Measurements from ENCODE around the gene IL1RL2. TPM values are rescaled to one million over a fixed set of nuclear protein-coding genes. Genes with fewer than 3 reads are reported as not detected.
A peak's percentile ranks its signal among the peaks of the same experiment; 100 is the strongest.

The IL1RL2 gene
- total RNA-seq: not detected

DNA sequence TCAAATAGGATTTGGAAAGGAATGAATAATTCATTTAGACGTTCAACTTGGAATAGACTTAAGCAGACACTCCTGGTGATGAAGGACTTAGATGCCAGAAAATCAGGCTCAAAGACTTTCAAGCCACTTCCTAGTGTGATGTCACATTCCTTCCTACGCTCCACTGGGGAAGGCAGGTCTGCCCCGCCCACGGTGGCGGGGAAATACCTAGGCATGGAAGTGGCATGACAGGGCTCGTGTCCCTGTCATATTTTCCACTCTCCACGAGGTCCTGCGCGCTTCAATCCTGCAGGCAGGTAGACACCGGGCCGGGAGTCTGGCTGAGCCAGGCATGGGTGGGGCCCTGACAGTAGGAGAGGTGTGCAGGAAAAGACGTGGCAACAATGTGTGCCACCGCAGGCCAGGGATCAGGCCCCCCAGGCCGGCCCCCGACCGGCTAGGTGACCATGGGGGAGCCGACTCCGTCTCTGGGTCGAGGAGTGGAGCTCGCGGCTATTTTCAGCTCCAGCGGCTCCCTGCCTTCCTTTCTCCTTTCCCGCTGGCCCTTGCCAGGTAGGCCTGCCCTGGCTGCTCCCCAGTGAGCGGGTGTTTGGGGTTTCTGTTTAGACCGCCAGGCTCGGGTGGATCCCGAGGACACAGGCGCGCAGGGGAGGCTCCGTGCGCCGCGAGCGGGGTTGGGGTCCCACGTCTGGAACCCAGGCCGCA lies at the start of gene IL1RL2:
Gene IL1RL2, plus strand, starts transcription at position 233 of the 705 bp plus-strand sequence. CDS start 845 bp downstream, outside the sequence.
- Histone ChIP-seq H3K4me1 (ENCODE audit: control insufficient read depth in 3 of 3, insufficient read depth in 3 of 3, low read length in 3 of 3) (peaks cover 4 to 15% (median 12%) of the 10 kb centered on the region in 3 donors), H3K36me3 (ENCODE audit: control insufficient read depth in 3 of 3, insufficient read depth in 3 of 3, low read length in 3 of 3) (no peaks in the 10 kb centered on the region), H3K27ac (ENCODE audit: low read depth, low read length) (peak within 1 kb of the TSS; percentile 42), H3K4me3 (ENCODE audit: low read length in 3 of 3) (peak within 1 kb of the TSS; percentile 73 to 76 (median 74)), H3K27me3 (ENCODE audit: control insufficient read depth in 3 of 3, insufficient read depth in 3 of 3, low read length in 3 of 3) (no peaks in the 10 kb centered on the region), H3K9me3 (ENCODE audit: control insufficient read depth in 3 of 3, low read length in 3 of 3) (no peaks in the 10 kb centered on the region), H3K9ac (ENCODE audit: low read depth in 1 of 3, low read length in 3 of 3) (peak within 1 kb of the TSS; percentile 60 to 82 (median 80))

DNA sequence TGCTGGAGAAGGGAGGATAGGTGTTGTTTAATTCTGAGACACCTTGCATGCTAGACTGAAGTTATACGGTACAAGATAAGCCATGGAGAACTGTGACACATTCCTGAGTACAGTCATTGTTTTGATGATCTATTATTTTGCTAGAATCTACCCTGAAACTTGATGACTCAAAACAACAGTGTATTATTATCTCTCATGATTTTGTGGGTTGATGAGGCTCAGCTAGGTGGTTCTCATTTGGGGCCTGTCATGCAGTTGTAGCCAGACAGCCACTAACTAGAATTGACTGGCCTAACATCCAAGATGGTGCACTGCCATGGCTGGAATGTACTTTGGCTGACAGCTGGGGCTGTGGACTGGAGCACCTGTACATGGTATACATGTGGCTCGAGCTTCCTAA lies 49.7 kb upstream of the IL1RL2 start:
- Histone ChIP-seq H3K9ac (ENCODE audit: low read depth in 1 of 3, low read length in 3 of 3) (no peak overlapping the region), H3K27ac (ENCODE audit: low read depth, low read length) (no peak overlapping the region), H3K27me3 (ENCODE audit: control insufficient read depth in 3 of 3, insufficient read depth in 3 of 3, low read length in 3 of 3) (no peaks in the 10 kb centered on the region), H3K36me3 (ENCODE audit: control insufficient read depth in 3 of 3, insufficient read depth in 3 of 3, low read length in 3 of 3) (no peaks in the 10 kb centered on the region), H3K9me3 (ENCODE audit: control insufficient read depth in 3 of 3, low read length in 3 of 3) (no peaks in the 10 kb centered on the region), H3K4me3 (ENCODE audit: low read length in 3 of 3) (no peak overlapping the region), H3K4me1 (ENCODE audit: control insufficient read depth in 3 of 3, insufficient read depth in 3 of 3, low read length in 3 of 3) (peaks cover 10 to 14% (median 12%) of the 10 kb centered on the region in 3 donors)

DNA sequence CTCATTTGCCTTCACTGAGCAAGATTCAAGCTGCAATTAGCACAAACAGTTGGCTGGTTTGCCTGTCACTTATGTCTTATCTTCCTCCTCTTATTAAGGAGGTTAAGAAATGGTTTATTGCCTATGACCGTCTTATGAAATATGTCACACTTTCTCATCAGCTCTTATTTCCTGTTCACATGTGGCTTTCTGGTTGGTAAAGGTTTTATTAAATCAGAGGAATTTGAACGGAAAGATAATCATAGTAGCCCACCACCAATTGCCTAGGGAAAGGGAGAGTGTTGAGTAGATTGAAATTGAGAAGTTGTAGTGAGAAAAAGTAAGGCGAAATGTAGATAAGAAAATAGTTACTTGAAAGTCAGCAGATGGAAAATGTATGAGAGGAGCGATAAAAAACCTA lies 48.5 kb upstream of the IL1RL2 start:
- H3K4me3 ChIP-seq (ENCODE audit: low read length in 3 of 3): no peak overlapping the region
- H3K9me3 ChIP-seq (ENCODE audit: control insufficient read depth in 3 of 3, low read length in 3 of 3): no peaks in the 10 kb centered on the region
- peaks cover 16 to 20% (median 16%) of the 10 kb centered on the region in 3 donors for H3K4me1 ChIP-seq (ENCODE audit: control insufficient read depth in 3 of 3, insufficient read depth in 3 of 3, low read length in 3 of 3)
- no peak overlapping the region for H3K27ac ChIP-seq (ENCODE audit: low read depth, low read length)
- no peaks in the 10 kb centered on the region for H3K27me3 ChIP-seq (ENCODE audit: control insufficient read depth in 3 of 3, insufficient read depth in 3 of 3, low read length in 3 of 3)
- H3K36me3 ChIP-seq (ENCODE audit: control insufficient read depth in 3 of 3, insufficient read depth in 3 of 3, low read length in 3 of 3): no peaks in the 10 kb centered on the region
- no peak overlapping the region for H3K9ac ChIP-seq (ENCODE audit: low read depth in 1 of 3, low read length in 3 of 3)

DNA sequence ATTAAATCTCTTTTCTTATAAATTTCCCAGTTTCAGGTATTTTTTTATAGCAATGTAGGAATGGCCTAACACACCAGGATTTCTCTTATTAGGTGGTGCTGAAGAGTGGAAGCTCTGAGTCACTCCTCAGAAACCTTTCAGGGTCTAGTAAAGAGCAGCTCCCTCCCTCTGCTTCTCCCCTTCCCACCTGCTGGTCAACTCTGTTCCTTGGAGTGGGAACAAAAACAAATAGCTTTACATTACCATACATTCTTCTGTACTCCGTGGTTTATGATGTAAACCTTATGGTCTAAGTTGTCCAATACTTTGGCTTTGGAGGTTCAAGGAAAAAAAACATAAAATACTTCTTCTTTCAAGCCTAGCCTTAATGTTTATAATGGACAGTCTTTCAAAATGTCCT lies 47.0 kb upstream of the IL1RL2 start:
- peaks cover 0 to under 1% (median 0%) of the 10 kb centered on the region in 3 donors for H3K36me3 ChIP-seq (ENCODE audit: control insufficient read depth in 3 of 3, insufficient read depth in 3 of 3, low read length in 3 of 3)
- peaks cover 25 to 36% (median 27%) of the 10 kb centered on the region in 3 donors for H3K4me1 ChIP-seq (ENCODE audit: control insufficient read depth in 3 of 3, insufficient read depth in 3 of 3, low read length in 3 of 3)
- no peaks in the 10 kb centered on the region for H3K9me3 ChIP-seq (ENCODE audit: control insufficient read depth in 3 of 3, low read length in 3 of 3)
- H3K27ac ChIP-seq (ENCODE audit: low read depth, low read length): no peak overlapping the region
- no peaks in the 10 kb centered on the region for H3K27me3 ChIP-seq (ENCODE audit: control insufficient read depth in 3 of 3, insufficient read depth in 3 of 3, low read length in 3 of 3)
- H3K4me3 ChIP-seq (ENCODE audit: low read length in 3 of 3): no peak overlapping the region
- H3K9ac ChIP-seq (ENCODE audit: low read depth in 1 of 3, low read length in 3 of 3): no peak overlapping the region

DNA sequence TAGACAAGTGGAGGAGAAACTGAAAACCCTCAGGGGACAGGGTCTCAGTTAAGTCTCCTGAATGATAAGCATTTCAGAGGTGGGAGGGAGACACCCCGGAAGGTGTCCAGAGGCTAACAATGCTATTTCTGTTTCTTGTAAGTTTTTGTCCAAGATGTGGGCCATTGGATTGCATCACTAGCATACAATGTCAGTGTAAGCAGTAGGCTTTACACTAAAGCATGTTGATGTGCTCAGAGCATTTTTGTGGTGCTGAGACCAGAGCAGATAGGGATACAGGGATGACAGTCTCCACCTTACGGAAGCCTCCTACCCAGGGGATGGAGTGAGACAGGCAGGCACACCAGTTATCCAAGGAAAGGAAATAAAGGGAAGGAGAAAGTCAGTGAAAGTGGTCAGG lies 46.4 kb upstream of the IL1RL2 start:
- Histone ChIP-seq H3K4me3 (ENCODE audit: low read length in 3 of 3) (no peak overlapping the region), H3K4me1 (ENCODE audit: control insufficient read depth in 3 of 3, insufficient read depth in 3 of 3, low read length in 3 of 3) (peaks cover 27 to 39% (median 27%) of the 10 kb centered on the region in 3 donors), H3K36me3 (ENCODE audit: control insufficient read depth in 3 of 3, insufficient read depth in 3 of 3, low read length in 3 of 3) (peaks cover 0 to 3% (median 0%) of the 10 kb centered on the region in 3 donors), H3K27ac (ENCODE audit: low read depth, low read length) (peak overlapping the region; percentile 87), H3K27me3 (ENCODE audit: control insufficient read depth in 3 of 3, insufficient read depth in 3 of 3, low read length in 3 of 3) (no peaks in the 10 kb centered on the region), H3K9ac (ENCODE audit: low read depth in 1 of 3, low read length in 3 of 3) (no peak overlapping the region), H3K9me3 (ENCODE audit: control insufficient read depth in 3 of 3, low read length in 3 of 3) (peaks cover 0 to 3% (median 0%) of the 10 kb centered on the region in 3 donors)

DNA sequence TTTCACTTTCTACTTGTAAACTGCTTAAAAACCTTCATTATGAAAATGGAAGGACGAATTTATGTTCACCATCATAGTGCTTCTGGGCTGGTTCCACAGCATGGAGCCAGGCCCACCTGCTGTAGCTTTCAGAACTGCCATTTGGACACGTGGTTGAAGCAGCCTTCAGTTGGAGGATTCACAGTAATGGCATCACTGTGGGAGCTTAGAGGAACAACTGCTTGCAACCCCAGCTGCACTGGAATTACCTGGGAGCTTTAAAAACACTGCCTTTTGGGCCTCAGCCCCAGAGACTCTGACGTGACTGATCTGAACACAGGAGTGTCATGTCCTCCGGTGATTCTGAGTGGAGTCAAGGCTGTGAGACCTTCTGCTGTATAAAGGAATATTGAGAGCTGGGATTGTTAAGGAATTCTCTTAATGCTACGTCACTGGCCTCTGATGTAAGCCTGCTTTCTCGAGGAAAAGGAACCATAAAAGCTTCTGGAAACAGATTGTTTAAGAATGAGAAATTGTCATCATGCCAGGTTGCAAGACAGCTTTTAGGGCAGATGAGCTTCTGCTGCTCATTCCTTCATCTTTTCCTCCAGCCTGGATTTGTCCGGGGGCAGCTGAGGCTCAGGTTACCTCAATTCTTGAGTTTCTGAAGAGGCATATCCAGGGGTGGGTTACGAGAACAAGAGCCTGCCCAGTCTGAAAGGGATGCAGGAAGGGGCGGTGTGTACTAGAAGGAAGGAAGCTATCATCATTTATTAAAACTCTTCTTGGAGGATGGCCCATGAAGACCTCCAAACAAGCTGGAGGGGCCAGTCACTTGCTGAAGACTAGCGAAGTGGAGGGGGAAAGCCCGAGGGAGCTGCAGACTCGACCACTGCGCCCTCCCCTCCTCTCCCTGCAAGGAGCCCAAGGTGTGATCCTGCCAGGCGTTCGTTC lies 45.5 kb upstream of the IL1RL2 start:
- H3K36me3 ChIP-seq (ENCODE audit: control insufficient read depth in 3 of 3, insufficient read depth in 3 of 3, low read length in 3 of 3): peaks cover 0 to 3% (median 0%) of the 10 kb centered on the region in 3 donors
- H3K4me3 ChIP-seq (ENCODE audit: low read length in 3 of 3): peak overlapping the region in 2 of 3 donors; percentile 41 to 74
- peaks cover 27 to 39% (median 27%) of the 10 kb centered on the region in 3 donors for H3K4me1 ChIP-seq (ENCODE audit: control insufficient read depth in 3 of 3, insufficient read depth in 3 of 3, low read length in 3 of 3)
- H3K27ac ChIP-seq (ENCODE audit: low read depth, low read length): peak overlapping the region; percentile 87
- H3K9ac ChIP-seq (ENCODE audit: low read depth in 1 of 3, low read length in 3 of 3): peak overlapping the region in 2 of 3 donors; percentile 58 to 69
- H3K9me3 ChIP-seq (ENCODE audit: control insufficient read depth in 3 of 3, low read length in 3 of 3): peaks cover 0 to 3% (median 3%) of the 10 kb centered on the region in 3 donors
- no peaks in the 10 kb centered on the region for H3K27me3 ChIP-seq (ENCODE audit: control insufficient read depth in 3 of 3, insufficient read depth in 3 of 3, low read length in 3 of 3)

DNA sequence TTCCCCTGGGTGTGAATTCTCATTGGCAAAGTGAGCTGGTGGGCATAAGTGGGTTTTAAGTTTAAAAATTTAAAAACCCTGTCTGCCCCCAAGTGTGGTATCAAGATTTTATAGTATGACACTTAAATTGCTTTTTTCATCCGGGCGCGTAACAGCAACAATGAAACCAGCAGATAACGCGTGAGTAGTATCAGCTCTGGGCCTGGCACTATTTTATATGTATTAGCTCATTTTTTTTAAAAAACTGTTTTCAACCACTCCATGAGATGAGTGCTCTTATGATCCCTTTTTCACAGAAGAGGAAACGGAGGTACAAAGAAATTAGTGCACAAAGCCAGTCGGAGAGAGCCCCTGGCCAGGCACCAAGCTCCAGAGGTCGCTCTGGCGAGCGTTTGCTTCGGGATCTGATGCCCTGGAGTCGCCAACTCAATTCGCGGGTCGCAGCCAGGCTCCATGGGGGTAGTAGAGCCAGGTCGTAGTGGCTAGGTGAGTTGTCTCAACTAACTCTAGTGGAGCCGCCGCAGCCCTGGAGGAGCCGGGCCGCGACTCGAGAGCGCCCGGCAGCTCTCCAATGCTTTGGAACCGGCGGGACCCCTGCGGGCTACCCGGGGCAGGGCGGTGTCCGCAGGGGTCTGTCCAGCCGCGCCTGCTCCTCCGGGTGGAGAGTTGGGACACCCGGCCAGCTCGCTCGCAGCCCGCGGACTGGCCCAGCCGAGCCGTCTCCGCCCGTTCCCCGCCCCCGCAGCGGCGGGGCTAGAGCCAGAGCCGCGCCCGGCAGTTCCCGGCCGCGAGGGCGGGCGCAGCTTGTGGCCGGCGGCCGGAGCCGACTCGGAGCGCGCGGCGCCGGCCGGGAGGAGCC lies 44.6 kb upstream of the IL1RL2 start, which contains the start of gene IL1R1:
Gene IL1R1, plus strand, starts transcription at position 777 of the 859 bp plus-strand sequence. CDS start 14,979 bp downstream, outside the sequence.
- peaks cover 27 to 39% (median 27%) of the 10 kb centered on the region in 3 donors for H3K4me1 ChIP-seq (ENCODE audit: control insufficient read depth in 3 of 3, insufficient read depth in 3 of 3, low read length in 3 of 3)

DNA sequence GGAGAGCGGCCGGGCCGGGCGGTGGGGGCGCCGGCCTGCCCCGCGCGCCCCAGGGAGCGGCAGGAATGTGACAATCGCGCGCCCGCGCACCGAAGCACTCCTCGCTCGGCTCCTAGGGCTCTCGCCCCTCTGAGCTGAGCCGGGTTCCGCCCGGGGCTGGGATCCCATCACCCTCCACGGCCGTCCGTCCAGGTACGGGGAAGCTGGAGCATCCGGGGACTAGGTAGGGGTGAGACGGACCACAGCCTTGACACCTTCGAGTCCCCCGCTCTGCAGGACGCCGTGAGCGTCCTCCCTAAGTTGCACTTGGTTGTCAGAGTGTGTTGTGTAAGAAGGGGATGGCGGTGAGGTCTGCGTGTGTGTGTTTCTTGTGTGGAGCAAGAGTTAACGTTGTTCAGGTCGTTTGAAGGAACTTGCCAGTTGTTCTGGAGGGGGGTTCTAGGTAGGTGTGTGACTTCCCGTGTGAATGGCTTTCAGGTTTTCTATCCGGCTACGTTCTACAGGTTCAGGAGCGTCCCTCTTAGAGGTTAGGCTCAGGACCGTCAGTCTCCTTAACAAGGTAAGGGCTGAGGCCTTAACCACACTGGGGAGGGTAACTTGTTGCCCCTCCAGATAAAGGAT lies 43.9 kb upstream of the IL1RL2 start:
- Histone ChIP-seq H3K9ac (ENCODE audit: low read depth in 1 of 3, low read length in 3 of 3) (peak overlapping the region; percentile 85 to 90 (median 89)), H3K27me3 (ENCODE audit: control insufficient read depth in 3 of 3, insufficient read depth in 3 of 3, low read length in 3 of 3) (no peaks in the 10 kb centered on the region), H3K9me3 (ENCODE audit: control insufficient read depth in 3 of 3, low read length in 3 of 3) (peaks cover 0 to 9% (median 6%) of the 10 kb centered on the region in 3 donors), H3K36me3 (ENCODE audit: control insufficient read depth in 3 of 3, insufficient read depth in 3 of 3, low read length in 3 of 3) (peaks cover 0 to 8% (median 0%) of the 10 kb centered on the region in 3 donors), H3K27ac (ENCODE audit: low read depth, low read length) (peak overlapping the region; percentile 88), H3K4me3 (ENCODE audit: low read length in 3 of 3) (peak overlapping the region; percentile 70 to 90 (median 89)), H3K4me1 (ENCODE audit: control insufficient read depth in 3 of 3, insufficient read depth in 3 of 3, low read length in 3 of 3) (peaks cover 27 to 39% (median 28%) of the 10 kb centered on the region in 3 donors)

More for the DNA sequence above, 44.6 kb upstream of the IL1RL2 start, which contains the start of gene IL1R1:
- H3K27ac ChIP-seq (ENCODE audit: low read depth, low read length): peak within 1 kb of the TSS; percentile 88
- H3K27me3 ChIP-seq (ENCODE audit: control insufficient read depth in 3 of 3, insufficient read depth in 3 of 3, low read length in 3 of 3): no peaks in the 10 kb centered on the region
- peaks cover 0 to 8% (median 0%) of the 10 kb centered on the region in 3 donors for H3K36me3 ChIP-seq (ENCODE audit: control insufficient read depth in 3 of 3, insufficient read depth in 3 of 3, low read length in 3 of 3)
- peaks cover 0 to 9% (median 6%) of the 10 kb centered on the region in 3 donors for H3K9me3 ChIP-seq (ENCODE audit: control insufficient read depth in 3 of 3, low read length in 3 of 3)
- H3K9ac ChIP-seq (ENCODE audit: low read depth in 1 of 3, low read length in 3 of 3): peak within 1 kb of the TSS; percentile 85 to 90 (median 89)
- peak within 1 kb of the TSS; percentile 74 to 90 (median 89) for H3K4me3 ChIP-seq (ENCODE audit: low read length in 3 of 3)

Data from skeletal muscle tissue (tissue), 4 donors.